ENCODE results near the gene GPC6. TPM values are rescaled to one million over a fixed set of nuclear protein-coding genes. Genes with fewer than 3 reads are reported as not detected.
"Not testable (repeated sequence)": the region's sequence is repeated elsewhere in the genome, so short reads cannot be mapped to it uniquely, and the experiment has no call there.

Gene GPC6
- total RNA-seq, 6 donors from 2014 or later = 1.3 to 7.3 (median 3.4) TPM

DNA sequence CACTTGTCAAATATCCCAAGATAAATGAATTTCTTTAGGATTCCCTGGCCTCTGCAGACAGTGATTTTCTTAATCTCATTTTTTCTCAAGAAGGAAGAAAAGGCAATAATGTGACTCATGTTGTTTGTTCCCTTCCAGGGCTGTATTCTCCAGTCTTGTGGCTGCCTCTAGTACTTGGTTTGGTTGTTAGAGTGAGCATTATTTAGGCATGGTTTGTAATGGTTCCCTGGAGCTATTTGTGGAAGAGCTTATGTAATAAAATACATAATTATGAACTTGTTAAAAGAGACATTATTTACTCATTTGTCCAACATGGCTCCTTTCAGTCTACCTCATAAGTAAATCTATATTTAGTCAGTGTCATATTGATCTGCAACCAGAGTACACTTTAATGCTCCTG is 982.5 kb downstream of the GPC6 start:
- Histone ChIP-seq H3K9me3 (no peaks in the 10 kb centered on the region), H3K4me3 (no peak overlapping the region), H3K27ac (no peak overlapping the region), H3K4me1 (no peaks in the 10 kb centered on the region), H3K27me3 (no peaks in the 10 kb centered on the region), H3K36me3 (no peaks in the 10 kb centered on the region)
- ATAC-seq (ENCODE audit: low FRiP score in 2 of 2) (no peak), DNase-seq (no peak)
- TF ChIP-seq, protein P1, sequence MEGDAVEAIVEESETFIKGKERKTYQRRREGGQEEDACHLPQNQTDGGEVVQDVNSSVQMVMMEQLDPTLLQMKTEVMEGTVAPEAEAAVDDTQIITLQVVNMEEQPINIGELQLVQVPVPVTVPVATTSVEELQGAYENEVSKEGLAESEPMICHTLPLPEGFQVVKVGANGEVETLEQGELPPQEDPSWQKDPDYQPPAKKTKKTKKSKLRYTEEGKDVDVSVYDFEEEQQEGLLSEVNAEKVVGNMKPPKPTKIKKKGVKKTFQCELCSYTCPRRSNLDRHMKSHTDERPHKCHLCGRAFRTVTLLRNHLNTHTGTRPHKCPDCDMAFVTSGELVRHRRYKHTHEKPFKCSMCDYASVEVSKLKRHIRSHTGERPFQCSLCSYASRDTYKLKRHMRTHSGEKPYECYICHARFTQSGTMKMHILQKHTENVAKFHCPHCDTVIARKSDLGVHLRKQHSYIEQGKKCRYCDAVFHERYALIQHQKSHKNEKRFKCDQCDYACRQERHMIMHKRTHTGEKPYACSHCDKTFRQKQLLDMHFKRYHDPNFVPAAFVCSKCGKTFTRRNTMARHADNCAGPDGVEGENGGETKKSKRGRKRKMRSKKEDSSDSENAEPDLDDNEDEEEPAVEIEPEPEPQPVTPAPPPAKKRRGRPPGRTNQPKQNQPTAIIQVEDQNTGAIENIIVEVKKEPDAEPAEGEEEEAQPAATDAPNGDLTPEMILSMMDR (IDR thresholded peaks at IDR 0.05) = no peak
- TF ChIP-seq POLR2A (IDR thresholded peaks at IDR 0.05) (no peak), POLR2AphosphoS5 (IDR thresholded peaks at IDR 0.05) (no peak), EP300 (IDR thresholded peaks at IDR 0.05) (no peak)

DNA sequence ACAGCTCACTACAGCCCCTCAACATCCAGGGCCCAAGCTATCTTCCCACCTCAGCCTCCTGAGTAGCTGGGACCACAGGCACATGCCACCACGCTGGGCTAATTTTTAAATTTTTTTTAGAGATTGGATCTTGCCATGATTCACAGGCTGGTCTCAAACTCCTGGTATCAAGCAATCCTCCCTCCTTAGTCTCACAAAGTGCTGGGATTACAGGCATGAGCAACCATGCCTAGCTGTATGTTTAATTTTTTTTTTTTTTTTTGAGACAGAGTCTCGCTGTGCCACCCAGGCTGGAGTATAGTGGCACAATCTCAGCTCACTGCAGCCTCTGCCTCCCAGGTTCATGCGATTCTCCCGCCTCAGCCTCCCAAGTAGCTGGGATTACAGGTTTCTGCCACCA is 983.3 kb downstream of the GPC6 start:
- not testable (repeated sequence) for ATAC-seq (ENCODE audit: low FRiP score in 2 of 2); H3K4me3 ChIP-seq; H3K27me3 ChIP-seq; H3K27ac ChIP-seq; H3K4me1 ChIP-seq; H3K36me3 ChIP-seq; DNase-seq; H3K9me3 ChIP-seq
- 92 to 97% methylated on average over 4 of the region's 4 CpGs for WGBS, 2 donors

DNA sequence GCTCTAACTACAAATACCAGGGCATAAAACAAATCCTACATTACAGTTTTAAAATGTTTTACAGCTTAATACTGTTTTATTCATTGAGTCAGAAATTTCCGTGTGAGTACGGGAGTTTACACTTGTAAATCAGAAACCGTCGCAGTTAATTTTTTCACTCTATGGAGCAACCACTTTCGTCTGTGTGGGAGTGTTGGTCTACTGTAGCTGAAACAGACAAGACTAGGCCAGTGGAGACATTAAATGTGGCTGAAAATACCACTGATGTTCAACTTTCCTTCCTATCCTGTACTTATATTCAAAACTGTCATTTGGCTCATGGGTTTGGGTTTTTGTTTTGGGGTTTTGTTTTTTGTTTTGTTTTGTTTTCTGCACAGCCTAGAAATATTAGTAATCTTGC is 984.2 kb downstream of the GPC6 start:
- WGBS, 2 donors = 82 to 86% methylated on average over 5 of the region's 5 CpGs
- Histone ChIP-seq H3K4me1 (no peaks in the 10 kb centered on the region), H3K27ac (no peak overlapping the region), H3K9me3 (no peaks in the 10 kb centered on the region), H3K36me3 (no peaks in the 10 kb centered on the region), H3K4me3 (no peak overlapping the region), H3K27me3 (no peaks in the 10 kb centered on the region)
- ATAC-seq (ENCODE audit: low FRiP score in 2 of 2) = no peak
- TF ChIP-seq, protein P1 (IDR thresholded peaks at IDR 0.05) = no peak
- no peak for TF ChIP-seq POLR2AphosphoS5 (IDR thresholded peaks at IDR 0.05)
- DNase-seq = no peak

DNA sequence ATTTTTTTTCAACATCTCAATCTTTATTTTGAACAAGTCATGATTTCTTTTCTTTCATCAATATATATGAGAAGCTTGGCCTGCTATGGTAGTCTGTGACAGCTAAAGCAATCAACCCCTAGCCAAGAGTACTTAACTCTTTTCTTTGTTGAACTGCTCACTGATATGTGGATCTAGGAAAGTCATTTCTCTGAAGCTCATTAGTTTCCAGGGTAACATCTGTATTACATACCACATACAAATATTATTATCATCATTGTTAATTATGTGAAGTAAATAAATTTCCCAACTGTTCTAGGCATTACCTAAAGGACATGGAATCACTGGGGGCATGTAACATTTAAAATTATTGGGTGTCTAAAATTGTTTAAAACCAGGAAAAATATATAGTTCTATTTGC is 985.6 kb downstream of the GPC6 start:
- TF ChIP-seq POLR2A (IDR thresholded peaks at IDR 0.05) (no peak), POLR2AphosphoS5 (IDR thresholded peaks at IDR 0.05) (no peak), EP300 (IDR thresholded peaks at IDR 0.05) (no peak)
- TF ChIP-seq, protein P1 (IDR thresholded peaks at IDR 0.05) = no peak
- Histone ChIP-seq H3K36me3 (no peaks in the 10 kb centered on the region), H3K4me1 (no peaks in the 10 kb centered on the region), H3K27me3 (no peaks in the 10 kb centered on the region), H3K4me3 (no peak overlapping the region), H3K27ac (no peak overlapping the region), H3K9me3 (no peaks in the 10 kb centered on the region)
- ATAC-seq (ENCODE audit: low FRiP score in 2 of 2) (no peak), DNase-seq (no peak)

DNA sequence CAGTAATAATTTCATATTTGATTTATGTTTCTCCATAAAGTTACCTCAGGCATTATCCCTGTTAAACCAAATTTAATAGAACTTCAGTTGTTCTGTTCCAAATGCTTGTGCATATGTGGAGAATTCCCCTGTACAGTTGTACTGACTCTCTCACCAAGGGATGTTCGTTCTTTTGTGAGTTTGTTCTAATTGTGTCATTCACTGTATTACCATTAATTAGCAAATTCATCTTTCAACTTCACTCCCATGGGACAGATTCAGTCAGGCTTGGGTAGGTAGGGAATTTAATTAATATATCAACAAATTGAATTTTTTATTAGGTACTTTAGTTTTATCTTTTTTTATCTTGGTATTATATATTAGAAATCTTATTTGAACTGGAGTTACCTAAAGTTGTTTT is 987.5 kb downstream of the GPC6 start:
- WGBS, 2 donors = 87 to 88% methylated on average over 1 of the region's 1 CpG
- DNase-seq (no peak), ATAC-seq (ENCODE audit: low FRiP score in 2 of 2) (no peak)
- no peak overlapping the region for H3K27ac ChIP-seq
- H3K36me3 ChIP-seq = no peaks in the 10 kb centered on the region
- H3K4me3 ChIP-seq = no peak overlapping the region
- H3K4me1 ChIP-seq = no peaks in the 10 kb centered on the region
- no peaks in the 10 kb centered on the region for H3K27me3 ChIP-seq
- TF ChIP-seq EP300 (IDR thresholded peaks at IDR 0.05) (no peak), POLR2AphosphoS5 (IDR thresholded peaks at IDR 0.05) (no peak), POLR2A (IDR thresholded peaks at IDR 0.05) (no peak)
- TF ChIP-seq, protein P1 (IDR thresholded peaks at IDR 0.05) = no peak
- no peaks in the 10 kb centered on the region for H3K9me3 ChIP-seq
